Measurements from ENCODE around the gene BCL11A. TPM values are rescaled to one million over a fixed set of nuclear protein-coding genes. Genes with fewer than 3 reads are reported as not detected.

BCL11A gene
- polyA plus RNA-seq, 2 of the 4 experiments (the other 2 are of a cell fraction): 0.12 to 0.13 TPM

GRCh38 chr2:60416221-60417008 lies 137.0 kb downstream of the BCL11A start:
- CTCF ChIA-PET: interaction anchor here (0.6 to 1.6 kb wide), 2 partner anchors 166 to 177 kb away, joined by 3 to 4 read pairs; no protein-coding TSS in a partner anchor

GRCh38 chr2:60415814-60416213 lies 137.6 kb downstream of the BCL11A start:
- ATAC-seq: no peak
- CTCF ChIA-PET: interaction anchor here (0.6 to 1.6 kb wide), 2 partner anchors 166 to 176 kb away, joined by 3 to 4 read pairs; no protein-coding TSS in a partner anchor
- TF ChIP-seq CHD2 (IDR thresholded peaks at IDR 0.05; ENCODE audit: low read length, partially characterized antibody): no peak
- no peak for TF ChIP-seq EHMT2 (IDR thresholded peaks at IDR 0.05; ENCODE audit: low read depth)
- no peak for TF ChIP-seq CBX2 (IDR thresholded peaks at IDR 0.05; ENCODE audit: borderline replicate concordance, low read depth)
- TF ChIP-seq TP53 (CRISPR knock-in tag; IDR thresholded peaks at IDR 0.05): no peak
- TF ChIP-seq BHLHE40 (IDR thresholded peaks at IDR 0.05; ENCODE audit: low read depth, low read length): no peak
- TF ChIP-seq JUN (IDR thresholded peaks at IDR 0.05): no peak
- TF ChIP-seq RNF2 (IDR thresholded peaks at IDR 0.05; ENCODE audit: borderline replicate concordance, low read depth): no peak
- TF ChIP-seq MAX (IDR thresholded peaks at IDR 0.05): no peak
- TF ChIP-seq JUNB (IDR thresholded peaks at IDR 0.05): no peak
- no peak for TF ChIP-seq USF2 (IDR thresholded peaks at IDR 0.05)
- no peak for TF ChIP-seq FOXS1 (CRISPR knock-in tag; IDR thresholded peaks at IDR 0.05)
- no peak for TF ChIP-seq RAD21 (conservative IDR thresholded peaks at IDR 0.05 in 1 of 2, IDR thresholded peaks at IDR 0.05 in 1 of 2)
- no peak for TF ChIP-seq HDAC2 (IDR thresholded peaks at IDR 0.05)
- no peak for TF ChIP-seq PHF8 (IDR thresholded peaks at IDR 0.05; ENCODE audit: borderline replicate concordance, low read depth)
- TF ChIP-seq ZFP36 (IDR thresholded peaks at IDR 0.05; ENCODE audit: borderline replicate concordance, partially characterized antibody): no peak

More at GRCh38 chr2:60416221-60417008, 137.0 kb downstream of the BCL11A start:
- Histone ChIP-seq H3K4me3 (no peak overlapping the region), H3K4me2 (no peak overlapping the region), H3K4me1 (no peaks in the 10 kb centered on the region), H3K27ac (no peak overlapping the region), H3K9me3 (no peaks in the 10 kb centered on the region)
- FAIRE-seq: no peak
- POLR2A ChIA-PET: no interaction called here
- ATAC-seq: no peak
- TF ChIP-seq RFX5 (IDR thresholded peaks at IDR 0.05) (no peak), MYC (IDR thresholded peaks at IDR 0.05; ENCODE audit: borderline replicate concordance, low read length) (no peak), REST (IDR thresholded peaks at IDR 0.05) (no peak), HDAC2 (IDR thresholded peaks at IDR 0.05) (no peak), ZNF302 (CRISPR knock-in tag; IDR thresholded peaks at IDR 0.05) (no peak), ZC3H11A (IDR thresholded peaks at IDR 0.05) (no peak), CTCF (IDR thresholded peaks at IDR 0.05) (no peak), KDM1A (IDR thresholded peaks at IDR 0.05; ENCODE audit: low read depth) (no peak), MAZ (IDR thresholded peaks at IDR 0.05; ENCODE audit: borderline replicate concordance, low read depth, low read length) (no peak), ATOH8 (CRISPR knock-in tag; IDR thresholded peaks at IDR 0.05; ENCODE audit: low read depth) (no peak)
- WGBS (ENCODE audit: missing lambda C conversion rate): 34% methylated on average over 10 of the region's 10 CpGs
- peak in 1 of 2 experiments; percentile 13 for DNase-seq (ENCODE audit: low read depth in 1 of 2, low spot score in 1 of 2)

More at GRCh38 chr2:60415814-60416213, 137.6 kb downstream of the BCL11A start:
- Histone ChIP-seq H3K27ac (no peak overlapping the region), H3K9me3 (no peaks in the 10 kb centered on the region), H3K4me3 (no peak overlapping the region), H3K4me2 (no peak overlapping the region), H3K4me1 (no peaks in the 10 kb centered on the region)
- DNase-seq (ENCODE audit: low read depth in 1 of 2, low spot score in 1 of 2) (no peak), FAIRE-seq (no peak)
- POLR2A ChIA-PET: no interaction called here
